GM18511 (cell line): ENCODE data around the gene UQCR10.
"Not testable (repeated sequence)": the region's sequence is repeated elsewhere in the genome, so short reads cannot be mapped to it uniquely, and the experiment has no call there.

Source experiments
- ATAC-seq: cut with Tn5 transposase; IDR thresholded peaks from one replicate; pipeline ENCODE4 v1.9.1; 2021; ENCODE audit warnings: mild to moderate bottlenecking, moderate library complexity; ENCODE audit not compliant: unreplicated experiment

The UQCR10 gene

GRCh38 chr22:29735416-29735815 is 31.8 kb upstream of the UQCR10 start:
- no peak for ATAC-seq

DNA sequence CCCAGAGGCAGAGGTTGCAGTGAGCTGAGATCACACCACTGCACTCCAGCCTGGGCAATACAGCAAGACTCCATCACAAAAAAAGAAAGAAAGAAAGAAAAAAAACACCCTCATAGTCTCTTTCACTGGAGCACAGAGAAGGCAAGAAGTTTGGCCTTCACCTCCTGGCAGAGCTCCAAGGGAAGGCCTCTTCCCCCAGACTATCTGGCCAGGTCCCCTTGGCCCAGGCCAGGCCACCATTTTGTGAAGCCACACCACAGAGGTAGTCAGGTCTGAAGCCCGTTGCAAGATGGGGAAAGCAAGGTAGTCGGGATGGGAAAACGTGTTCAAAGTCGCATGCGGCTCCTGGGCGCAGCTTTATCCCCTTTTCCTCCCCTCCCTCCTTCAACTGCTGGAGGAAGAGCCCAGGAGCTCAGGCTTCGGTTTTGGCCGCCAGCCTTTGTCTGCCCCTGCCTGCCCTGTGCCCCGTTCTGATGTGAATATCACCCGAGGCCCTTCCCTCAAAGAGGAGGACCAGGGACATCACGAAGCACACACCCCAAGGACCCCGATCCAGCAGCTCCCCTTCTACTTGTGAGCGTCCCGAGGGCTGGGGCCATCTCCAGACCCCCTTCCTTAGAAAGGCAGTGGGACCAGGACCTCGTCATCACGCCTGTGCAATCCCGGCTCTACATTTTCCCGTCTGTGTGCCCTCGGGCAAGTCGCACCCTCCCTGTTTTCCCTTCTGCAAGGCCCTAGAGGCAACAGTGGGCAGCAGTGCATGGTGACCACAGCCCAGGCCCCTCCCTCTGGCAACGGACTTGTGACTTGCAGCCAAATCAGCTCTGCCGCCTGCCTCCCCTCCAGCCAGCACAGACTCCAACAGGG is 29.7 kb upstream of the UQCR10 start:
- ATAC-seq = no peak

DNA sequence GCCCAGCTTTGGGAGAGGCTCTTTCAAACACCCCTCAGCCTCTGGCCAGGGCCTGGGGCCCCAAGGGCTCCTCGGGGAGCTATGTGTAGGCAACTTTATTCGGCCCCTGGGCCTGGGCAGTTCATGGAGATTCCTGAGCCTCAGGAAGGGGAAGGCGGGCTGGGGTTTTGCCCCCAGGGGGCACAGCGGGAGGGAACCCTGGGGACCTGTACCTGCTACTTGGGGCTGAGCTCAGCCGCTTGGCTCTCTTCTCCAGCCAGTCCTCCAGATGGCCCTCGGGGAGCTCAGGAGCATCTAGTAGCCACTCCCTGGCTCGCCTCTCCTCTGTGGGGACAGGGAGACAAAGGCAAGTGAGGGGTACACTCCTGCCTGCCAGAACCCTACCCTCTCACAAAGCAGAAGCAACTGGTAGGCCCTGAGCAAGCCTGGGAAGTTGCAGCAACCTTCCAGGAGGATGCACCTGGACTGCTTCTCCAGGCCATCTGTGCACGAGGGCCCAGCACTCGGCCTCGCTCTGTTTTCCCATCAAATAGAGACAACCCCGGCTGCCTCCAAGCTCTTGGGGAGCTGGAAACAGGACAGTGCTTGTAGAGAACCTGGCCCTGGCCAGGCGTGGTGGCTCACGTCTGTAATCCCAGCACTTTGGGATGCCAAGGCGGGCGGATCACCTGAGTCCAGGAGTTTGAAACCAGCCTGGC is 28.9 kb upstream of the UQCR10 start:
- ATAC-seq = no peak

GRCh38 chr22:29739346-29739875 is 27.8 kb upstream of the UQCR10 start:
- no peak for ATAC-seq

- no peak for ATAC-seq
Measured at GRCh38 chr22:29740216-29740615, 27.0 kb upstream of the UQCR10 start.

DNA sequence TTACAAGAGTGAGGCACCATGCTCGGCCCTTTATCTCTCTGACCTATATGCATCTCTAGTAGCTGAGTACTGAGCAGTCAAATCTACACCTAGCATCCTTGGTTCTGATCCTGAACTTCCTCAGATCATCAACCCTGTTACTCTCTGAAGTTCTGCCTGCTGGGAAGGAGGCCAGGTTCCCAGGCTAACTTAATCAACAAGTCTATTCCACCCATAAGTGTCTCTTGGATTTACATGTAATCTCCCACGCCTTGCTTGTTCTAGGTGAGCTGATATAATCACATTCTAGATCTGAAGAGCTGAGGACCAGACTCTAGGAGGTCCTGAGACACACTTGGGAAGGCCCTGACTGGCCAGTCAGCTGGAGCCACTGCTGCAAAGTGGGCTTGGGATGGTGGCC is 25.2 kb upstream of the UQCR10 start:
- ATAC-seq = no peak

DNA sequence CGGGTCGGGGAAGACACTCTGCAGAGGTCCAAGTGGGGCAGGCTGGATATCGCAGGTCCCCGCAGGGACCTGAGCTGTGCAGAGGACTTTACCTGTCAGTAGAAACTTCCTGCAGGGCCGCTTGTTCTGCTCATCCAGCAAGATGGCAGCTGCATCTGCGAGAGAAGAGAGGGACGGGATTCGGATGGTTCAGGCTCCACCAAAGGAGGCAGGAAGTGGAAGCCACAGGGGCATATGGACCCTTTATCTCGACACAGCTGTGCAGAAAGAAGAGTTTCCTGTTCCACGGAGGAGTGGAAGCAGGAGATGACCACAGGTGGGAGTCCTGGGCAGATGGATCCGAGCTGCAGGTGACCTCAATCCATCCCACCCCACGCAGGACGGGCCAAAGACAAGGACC is 24.8 kb upstream of the UQCR10 start:
- ATAC-seq = no peak

DNA sequence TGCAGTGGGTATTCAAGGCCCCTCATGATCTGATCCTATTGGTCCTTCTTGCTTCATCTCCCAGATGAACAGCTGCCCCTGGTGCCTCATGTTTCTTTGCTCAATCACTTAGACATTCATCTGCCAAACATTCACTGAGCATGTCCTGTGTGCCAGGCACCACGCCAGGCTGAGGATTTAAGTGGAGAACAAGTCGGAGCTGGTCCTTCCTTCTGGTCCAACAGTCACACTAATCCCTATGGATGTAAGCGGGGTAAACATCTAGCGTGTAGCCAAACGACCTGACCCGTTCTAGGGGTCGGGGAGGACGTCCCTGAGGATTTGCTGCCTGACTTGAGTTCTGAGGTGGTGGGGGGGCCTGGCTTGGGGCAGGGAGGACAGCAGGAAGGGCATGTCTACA is 22.3 kb upstream of the UQCR10 start:
- no peak for ATAC-seq

DNA sequence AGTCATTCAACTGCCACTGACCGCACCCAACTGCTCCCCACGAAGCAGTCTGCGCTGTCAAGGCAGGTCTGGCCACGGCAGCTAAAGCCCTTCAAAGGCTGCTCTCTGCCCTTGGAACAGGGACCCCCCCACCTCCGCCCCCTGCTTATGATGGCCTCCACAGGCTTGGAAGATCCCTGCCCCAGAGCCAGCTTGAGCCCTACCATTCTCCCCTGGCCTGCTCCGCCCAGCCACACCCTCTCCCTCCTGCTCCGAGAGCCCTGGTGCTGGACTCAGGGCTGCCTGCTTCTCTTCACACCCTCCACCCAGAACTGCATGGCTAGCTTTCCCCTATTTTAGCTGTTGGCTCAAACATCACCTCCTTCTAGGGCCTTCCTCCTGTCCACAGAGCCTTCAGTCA is 19.3 kb upstream of the UQCR10 start:
- no peak for ATAC-seq

GRCh38 chr22:29748248-29748893 is 18.8 kb upstream of the UQCR10 start:
- ATAC-seq = no peak

- ATAC-seq = no peak
Measured at GRCh38 chr22:29750029-29750428, 17.1 kb upstream of the UQCR10 start.

GRCh38 chr22:29750559-29751538 is 16.3 kb upstream of the UQCR10 start:
- no peak for ATAC-seq

GRCh38 chr22:29751669-29752068 is 15.5 kb upstream of the UQCR10 start:
- no peak for ATAC-seq

- no peak for ATAC-seq
Measured at GRCh38 chr22:29753808-29754657, 13.1 kb upstream of the UQCR10 start.

DNA sequence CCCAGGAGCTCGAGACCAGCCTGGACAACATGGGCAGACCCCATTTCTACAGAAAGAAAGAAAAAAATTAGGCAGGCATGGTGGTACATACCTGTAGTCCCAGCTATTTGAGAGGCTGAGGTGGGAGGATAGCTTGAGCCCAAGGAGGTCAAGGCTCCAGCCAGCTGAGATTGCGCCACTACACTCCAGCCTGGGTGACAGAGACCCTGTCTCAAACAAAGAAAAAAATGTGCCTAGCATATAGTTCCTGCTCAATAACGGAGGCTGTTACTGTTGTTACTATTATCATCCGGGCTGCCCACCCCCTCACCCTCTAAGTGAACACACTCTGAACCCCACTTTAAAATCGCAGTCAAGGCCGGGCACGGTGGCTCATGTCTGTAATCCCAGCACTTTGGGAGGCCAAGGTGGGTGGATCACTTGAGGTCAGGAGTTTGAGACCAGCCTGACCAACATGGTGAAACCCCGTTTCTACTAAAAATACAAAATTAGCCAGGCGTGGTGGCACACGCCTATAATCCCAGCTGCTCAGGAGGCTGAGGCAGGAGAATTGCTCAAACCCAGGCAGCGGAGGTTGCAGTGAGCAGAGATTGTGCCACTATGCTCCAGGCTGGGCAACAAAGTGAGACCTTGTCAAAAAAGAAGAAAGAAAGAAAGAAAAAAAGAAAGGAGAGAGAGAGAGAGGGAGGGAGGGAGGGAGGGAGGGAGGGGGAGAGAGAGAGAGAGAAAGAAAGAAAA is 12.3 kb upstream of the UQCR10 start:
- not testable (repeated sequence) for ATAC-seq

DNA sequence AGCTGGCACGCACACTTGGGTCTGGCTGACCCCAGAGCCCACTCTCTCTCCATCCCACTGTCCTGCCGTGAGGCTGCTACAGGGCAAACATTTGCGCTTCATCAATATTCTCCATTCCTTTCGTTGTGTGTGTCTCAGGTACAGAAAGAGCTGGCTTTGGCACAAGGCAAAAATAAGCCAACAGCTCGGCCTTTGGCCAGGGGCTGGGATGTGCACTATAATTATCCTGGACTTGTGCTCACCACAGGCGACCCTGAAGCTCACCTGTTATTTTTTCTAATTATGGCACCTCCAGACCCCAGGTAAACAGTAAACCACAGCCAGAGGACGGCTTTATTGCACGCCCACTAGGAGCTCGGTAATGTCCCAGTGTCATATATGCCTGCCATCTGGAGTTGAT is 11.3 kb upstream of the UQCR10 start:
- no peak for ATAC-seq

GRCh38 chr22:29756341-29756740 is 10.8 kb upstream of the UQCR10 start:
- ATAC-seq = no peak

- no peak for ATAC-seq
Measured at GRCh38 chr22:29757096-29757495, 10.1 kb upstream of the UQCR10 start.
